Stomach smooth muscle (tissue), 2 donors: ENCODE data around the gene C4BPB.

Experiments used
- H3K27ac ChIP-seq: one replicate; pipeline ENCODE4 v1.7.0; 2013; ENCODE audit warnings: mild to moderate bottlenecking, low read length, inconsistent platforms
- H3K27me3 ChIP-seq, 2 donors: one replicate each; pipeline ENCODE4 v1.7.0; 2013; ENCODE audit warnings: low read length in 2 of 2; ENCODE audit not compliant: insufficient read depth in 2 of 2, control insufficient read depth in 1 of 2
- H3K36me3 ChIP-seq, 2 donors: one replicate each; pipeline ENCODE4 v1.7.0; 2013; ENCODE audit warnings: low read length in 2 of 2; ENCODE audit not compliant: control insufficient read depth in 2 of 2, insufficient read depth in 2 of 2
- H3K4me1 ChIP-seq: one replicate; pipeline ENCODE4 v1.7.0; 2013; ENCODE audit warnings: low read length; ENCODE audit not compliant: control insufficient read depth, insufficient read depth
- H3K4me3 ChIP-seq, 2 donors: one replicate each; pipeline ENCODE4 v1.7.0; 2013; ENCODE audit warnings: low read length in 2 of 2
- H3K9ac ChIP-seq, 2 donors: one replicate each; pipeline ENCODE4 v1.7.0; 2013; ENCODE audit warnings: low read length in 2 of 2, mild to moderate bottlenecking in 1 of 2
- H3K9me3 ChIP-seq, 2 donors: one replicate each; pipeline ENCODE4 v1.7.0; 2013; ENCODE audit warnings: low read length in 2 of 2; ENCODE audit not compliant: control insufficient read depth in 2 of 2
- donor health status: healthy.
- donor health status: Pancreatic carcinoma.

Gene C4BPB

GRCh38 chr1:207050480-207051190 lies 38.0 kb upstream of the C4BPB start:
- no peaks in the 10 kb centered on the region for H3K27me3 ChIP-seq
- H3K36me3 ChIP-seq, result peaks cover 9 to 12% of the 10 kb centered on the region in 2 donors
- H3K27ac ChIP-seq, result peak overlapping the region; percentile 78
- H3K9ac ChIP-seq, result peak overlapping the region; percentile 94
- no peaks in the 10 kb centered on the region for H3K9me3 ChIP-seq
- H3K4me1 ChIP-seq, result peaks cover 19% of the 10 kb centered on the region
- H3K4me3 ChIP-seq, result peak overlapping the region; percentile 95 to 96

DNA sequence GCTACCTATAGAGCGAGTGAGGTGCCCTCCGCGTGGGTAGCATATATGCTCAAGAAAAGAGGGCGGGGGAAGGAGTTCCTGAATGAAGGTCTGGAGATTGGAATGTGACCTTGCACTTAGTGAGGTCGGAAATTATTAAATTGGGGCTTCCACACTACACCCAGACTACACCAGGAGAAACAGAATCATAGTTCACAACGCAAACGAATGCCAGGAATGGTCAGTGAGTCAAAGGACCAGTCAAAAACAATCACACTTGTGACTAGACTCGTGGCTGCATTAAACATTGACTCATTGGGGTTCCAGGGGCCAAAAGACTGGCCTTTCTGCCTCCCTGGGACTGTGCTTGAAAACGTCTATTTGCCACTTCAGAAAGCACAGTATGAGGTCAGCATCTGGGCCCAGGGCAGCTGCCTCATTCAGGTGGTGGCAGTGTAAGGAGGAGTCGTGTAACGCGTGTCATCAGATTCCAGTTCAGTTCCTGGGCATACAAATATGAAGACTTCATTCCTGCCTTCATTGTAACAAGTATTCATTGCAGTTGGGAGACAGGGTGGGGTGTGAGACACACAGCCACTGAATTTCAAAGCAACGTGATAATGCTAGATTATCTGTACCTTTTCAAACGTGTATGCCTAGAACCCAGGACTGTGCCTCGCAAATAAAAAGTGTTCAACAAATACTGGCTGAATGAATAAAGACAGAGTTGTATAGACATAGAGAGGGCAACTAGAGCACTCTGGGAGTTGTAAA lies 37.3 kb upstream of the C4BPB start, which contains the start of gene YOD1:
Gene YOD1, minus strand, starts transcription at position 18 of the 753 bp plus-strand sequence. CDS start 178 bp downstream, outside the sequence.
- peak within 1 kb of the TSS; percentile 94 for H3K9ac ChIP-seq
- no peaks in the 10 kb centered on the region for H3K9me3 ChIP-seq
- peaks cover 19% of the 10 kb centered on the region for H3K4me1 ChIP-seq
- peak within 1 kb of the TSS; percentile 78 for H3K27ac ChIP-seq
- H3K36me3 ChIP-seq, result peaks cover 9 to 12% of the 10 kb centered on the region in 2 donors
- H3K27me3 ChIP-seq, result no peaks in the 10 kb centered on the region
- H3K4me3 ChIP-seq, result peak within 1 kb of the TSS; percentile 95 to 96

DNA sequence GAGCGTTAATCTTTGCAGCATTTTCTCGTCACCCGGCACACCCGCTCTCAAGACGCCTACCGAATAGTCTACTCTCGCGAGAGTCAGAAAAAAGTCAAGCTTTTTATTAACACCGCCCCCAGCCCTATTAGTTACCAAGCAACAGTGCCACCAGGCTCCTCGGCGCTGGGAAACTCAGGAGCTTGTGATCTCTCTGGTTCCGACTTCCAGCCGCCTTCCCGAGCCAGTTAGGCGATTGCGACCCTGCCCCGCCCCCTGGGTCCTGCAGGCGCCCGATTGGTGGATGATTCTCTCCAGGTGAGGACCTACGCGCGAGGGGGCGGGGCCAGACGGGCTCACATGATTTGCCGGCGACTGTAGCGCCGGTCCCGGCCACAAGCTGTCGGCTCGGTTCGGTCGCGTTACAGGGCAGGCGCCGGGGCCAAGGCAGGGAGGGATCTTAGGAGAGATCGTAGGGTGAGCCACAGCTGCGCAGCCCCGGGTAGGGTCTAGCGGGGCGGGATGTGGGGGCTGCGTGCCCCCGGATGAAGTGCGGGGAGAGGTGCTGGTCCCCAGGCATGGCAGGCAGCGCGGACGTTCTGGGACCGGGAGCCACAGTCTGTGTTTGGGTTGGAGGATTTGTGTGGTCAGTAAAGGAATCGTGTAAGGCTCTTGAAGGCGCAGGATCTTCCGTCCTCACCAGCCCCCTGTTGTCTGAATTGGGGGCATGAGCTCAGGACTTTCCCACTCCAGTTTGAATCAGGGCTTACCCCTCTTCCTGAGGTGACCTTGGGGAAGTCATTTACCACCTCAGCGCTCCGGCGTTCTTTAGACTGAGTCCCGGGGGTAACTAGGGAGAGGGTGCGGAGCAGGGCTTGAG lies 35.5 kb upstream of the C4BPB start, which contains the start of gene PFKFB2:
Gene PFKFB2, plus strand, starts transcription at position 365 of the 859 bp plus-strand sequence. CDS start 1,443 bp downstream, outside the sequence.
- Histone ChIP-seq H3K9me3 (no peaks in the 10 kb centered on the region), H3K4me3 (peak within 1 kb of the TSS; percentile 91 to 92), H3K9ac (peak within 1 kb of the TSS; percentile 88 to 90), H3K36me3 (peaks cover 9 to 11% of the 10 kb centered on the region in 2 donors), H3K27ac (peak within 1 kb of the TSS; percentile 86), H3K27me3 (no peaks in the 10 kb centered on the region), H3K4me1 (peaks cover 19% of the 10 kb centered on the region)

- Histone ChIP-seq H3K4me1 (peaks cover 18% of the 10 kb centered on the region), H3K27ac (no peak overlapping the region), H3K4me3 (no peak overlapping the region), H3K36me3 (no peaks in the 10 kb centered on the region), H3K9me3 (no peaks in the 10 kb centered on the region), H3K27me3 (no peaks in the 10 kb centered on the region), H3K9ac (no peak overlapping the region)
Observed at GRCh38 chr1:207054491-207054890, 34.2 kb upstream of the C4BPB start.

GRCh38 chr1:207055386-207056001 lies 33.2 kb upstream of the C4BPB start:
- Histone ChIP-seq H3K9ac (no peak overlapping the region), H3K4me1 (peaks cover 16% of the 10 kb centered on the region), H3K27me3 (no peaks in the 10 kb centered on the region), H3K9me3 (no peaks in the 10 kb centered on the region), H3K27ac (no peak overlapping the region), H3K36me3 (peaks cover 0 to 2% of the 10 kb centered on the region in 2 donors), H3K4me3 (no peak overlapping the region)

- Histone ChIP-seq H3K4me3 (no peak overlapping the region), H3K9me3 (no peaks in the 10 kb centered on the region), H3K4me1 (peaks cover 13% of the 10 kb centered on the region), H3K27ac (no peak overlapping the region), H3K27me3 (no peaks in the 10 kb centered on the region), H3K36me3 (peaks cover 2 to 3% of the 10 kb centered on the region in 2 donors), H3K9ac (no peak overlapping the region)
Observed at GRCh38 chr1:207056673-207057072, 32.0 kb upstream of the C4BPB start.

DNA sequence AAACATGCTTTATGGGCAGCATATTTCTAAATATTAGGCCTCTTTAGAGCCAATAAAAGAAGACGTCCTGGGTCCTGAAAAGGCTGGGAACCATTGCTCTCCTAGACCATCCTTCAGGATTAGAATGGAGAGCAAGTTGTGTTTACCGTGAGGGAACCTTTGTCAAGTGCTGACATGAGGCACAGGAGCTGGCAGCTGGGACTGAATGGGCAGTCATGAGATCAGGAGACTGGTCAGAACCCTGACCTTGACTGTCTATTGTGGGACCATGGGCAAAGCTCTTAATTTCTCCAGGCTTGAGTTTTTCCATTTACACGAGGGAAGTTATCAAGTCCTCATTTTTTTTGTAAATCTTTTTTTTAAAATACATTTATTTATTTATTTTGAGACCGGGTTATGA lies 30.4 kb upstream of the C4BPB start:
- peaks cover 4% of the 10 kb centered on the region for H3K4me1 ChIP-seq

DNA sequence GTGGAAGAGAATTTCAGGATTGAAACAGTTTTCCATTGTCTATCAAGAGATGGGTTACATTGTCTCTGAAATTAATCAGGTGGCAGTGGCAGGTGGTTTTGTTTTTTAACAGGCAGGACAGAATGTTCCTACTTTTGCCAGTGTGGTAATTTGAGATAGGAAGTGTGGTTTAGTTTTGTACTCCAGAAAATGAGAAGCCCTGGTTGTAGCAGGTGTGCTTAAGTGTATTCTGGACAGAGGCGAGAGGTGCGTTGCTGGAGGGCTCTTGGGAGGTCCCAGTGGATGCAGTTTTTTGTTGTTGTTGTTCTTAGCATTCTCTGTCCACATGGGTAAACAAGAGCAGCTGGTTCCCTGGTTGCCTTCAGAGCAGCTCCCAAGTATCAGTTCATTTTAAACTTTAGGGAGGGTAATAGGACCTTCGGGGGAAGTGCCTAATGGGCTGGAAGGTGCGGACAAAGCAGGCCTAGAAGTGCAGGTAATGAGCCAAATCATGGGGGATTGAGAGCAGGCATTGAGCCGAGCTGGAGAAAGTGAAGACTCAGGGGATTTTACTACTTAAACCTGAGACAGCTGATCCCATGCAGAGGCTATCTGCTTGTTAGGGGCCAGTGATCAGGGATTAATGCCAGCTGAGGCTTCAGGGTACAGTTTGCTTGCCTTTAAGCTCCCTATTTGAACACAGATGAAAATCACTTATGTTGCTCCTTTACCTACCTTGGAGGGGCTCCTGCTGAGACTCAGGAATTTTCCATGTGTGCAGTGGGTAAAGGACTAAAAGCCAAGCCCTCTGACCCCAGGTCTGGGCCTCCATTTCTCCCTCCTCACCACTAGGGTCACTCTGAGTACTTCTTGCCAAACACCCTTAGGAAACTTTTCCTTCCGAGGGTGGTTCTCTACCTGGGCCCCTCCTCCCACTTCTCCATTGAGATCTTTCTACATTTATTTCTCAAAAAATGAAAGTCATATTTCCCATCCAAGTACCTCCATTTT lies 29.5 kb upstream of the C4BPB start:
- Histone ChIP-seq H3K36me3 (peaks cover 17 to 19% of the 10 kb centered on the region in 2 donors), H3K9me3 (no peaks in the 10 kb centered on the region), H3K27me3 (no peaks in the 10 kb centered on the region), H3K27ac (no peak overlapping the region), H3K4me1 (no peaks in the 10 kb centered on the region), H3K4me3 (no peak overlapping the region), H3K9ac (no peak overlapping the region)

More for the DNA sequence above, 30.4 kb upstream of the C4BPB start:
- peaks cover 7 to 14% of the 10 kb centered on the region in 2 donors for H3K36me3 ChIP-seq
- H3K4me3 ChIP-seq, result no peak overlapping the region
- no peaks in the 10 kb centered on the region for H3K27me3 ChIP-seq
- no peak overlapping the region for H3K9ac ChIP-seq
- no peaks in the 10 kb centered on the region for H3K9me3 ChIP-seq
- H3K27ac ChIP-seq, result no peak overlapping the region

DNA sequence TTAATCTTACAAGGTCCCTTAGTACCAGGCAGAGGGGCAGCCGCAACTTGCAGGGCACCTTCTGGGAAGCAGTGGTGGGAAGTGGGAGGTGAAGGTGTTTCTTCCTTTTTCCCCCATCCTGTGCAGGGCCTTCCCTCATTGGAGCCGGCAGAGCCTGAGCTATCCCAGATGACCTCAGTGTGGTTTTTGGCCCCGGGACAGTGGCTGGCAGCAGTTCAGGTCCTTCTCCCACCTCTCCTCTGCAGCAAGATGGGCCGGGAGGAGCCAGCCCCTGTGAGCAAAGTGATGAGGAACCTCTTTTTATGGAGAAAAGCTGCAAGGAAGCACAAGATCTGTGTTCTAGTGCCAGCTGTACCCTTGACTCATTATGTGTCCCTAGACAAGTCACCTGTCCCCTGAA lies 28.8 kb upstream of the C4BPB start:
- peaks cover 17 to 19% of the 10 kb centered on the region in 2 donors for H3K36me3 ChIP-seq
- no peak overlapping the region for H3K9ac ChIP-seq
- H3K9me3 ChIP-seq, result no peaks in the 10 kb centered on the region
- H3K4me1 ChIP-seq, result no peaks in the 10 kb centered on the region
- no peaks in the 10 kb centered on the region for H3K27me3 ChIP-seq
- no peak overlapping the region for H3K27ac ChIP-seq
- H3K4me3 ChIP-seq, result no peak overlapping the region
